Dermis microvascular lymphatic vessel endothelial cell (primary cell): ENCODE measurements around the gene HS6ST2. TPM values are rescaled to one million over a fixed set of nuclear protein-coding genes. Genes with fewer than 3 reads are reported as not detected.
"Not testable (repeated sequence)": the region's sequence is repeated elsewhere in the genome, so short reads cannot be mapped to it uniquely, and the experiment has no call there.

Source experiments
- DNase-seq, 2 donors: peaks; one replicate each; pipeline versions ENCODE4 v3.0.0 to v3.0.0-alpha.2; 2010; ENCODE audit warnings: low read depth in 2 of 2
- total RNA-seq: library from RNA; depleted of rRNA; stranded (reverse); fragments of >200 nt; gene quantifications from 2 replicates; pipeline ENCODE4 v1.2.1, GENCODE V29; 2014

HS6ST2 gene
- total RNA-seq, 1 donor from 2014 or later, result 0.13 TPM

DNA sequence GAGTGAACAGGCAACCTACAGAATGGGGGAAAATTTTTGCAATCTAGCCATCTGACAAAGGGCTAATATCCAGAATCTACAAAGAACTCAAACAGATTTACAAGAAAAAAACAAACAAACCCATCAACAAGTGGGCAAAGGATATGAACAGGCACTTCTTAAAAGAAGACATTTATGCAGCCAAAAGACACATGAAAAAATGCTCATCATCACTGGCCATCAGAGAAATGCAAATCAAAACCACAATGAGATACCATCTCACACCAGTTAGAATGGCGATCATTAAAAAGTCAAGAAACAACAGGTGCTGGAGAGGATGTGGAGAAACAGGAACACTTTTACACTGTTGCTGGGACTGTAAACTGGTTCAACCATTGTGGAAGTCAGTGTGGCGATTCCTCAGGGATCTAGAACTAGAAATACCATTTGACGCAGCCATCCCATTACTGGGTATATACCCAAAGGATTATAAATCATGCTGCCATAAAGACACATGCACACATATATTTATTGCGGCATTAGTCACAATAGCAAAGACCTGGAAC, 13.3 kb downstream of the HS6ST2 start:
- DNase-seq, result not testable (repeated sequence)

DNA sequence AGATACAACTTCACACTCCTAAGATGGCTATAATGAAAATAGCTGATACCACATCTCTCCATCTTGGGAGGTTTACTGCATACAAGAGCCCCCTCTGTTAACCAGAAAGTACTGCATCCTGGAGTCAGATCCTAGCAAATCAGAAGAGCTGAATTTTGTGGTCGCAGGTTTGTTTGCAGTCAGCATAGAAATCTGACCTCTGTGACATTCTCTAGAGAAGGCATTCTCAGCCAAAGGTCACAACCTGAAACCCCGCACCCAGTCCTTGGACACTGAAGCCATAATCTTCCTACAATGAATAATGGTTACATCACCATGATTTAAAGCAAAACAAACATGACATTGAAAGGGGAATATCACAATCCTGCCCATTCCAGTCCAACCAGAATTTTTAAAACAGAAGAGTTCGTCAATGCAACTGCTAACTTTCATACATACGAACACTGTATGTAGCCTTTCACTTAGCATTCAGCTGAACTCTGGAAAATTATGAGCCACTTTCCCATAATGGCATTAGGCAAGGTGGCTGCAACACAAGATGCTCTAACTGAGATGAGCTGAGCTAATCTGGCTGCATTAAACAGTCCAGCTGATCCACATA, 17.6 kb downstream of the HS6ST2 start:
- no peak for DNase-seq

- DNase-seq, result no peak
Measured at GRCh38 chrX:132933170-132933569, 25.3 kb downstream of the HS6ST2 start.

DNA sequence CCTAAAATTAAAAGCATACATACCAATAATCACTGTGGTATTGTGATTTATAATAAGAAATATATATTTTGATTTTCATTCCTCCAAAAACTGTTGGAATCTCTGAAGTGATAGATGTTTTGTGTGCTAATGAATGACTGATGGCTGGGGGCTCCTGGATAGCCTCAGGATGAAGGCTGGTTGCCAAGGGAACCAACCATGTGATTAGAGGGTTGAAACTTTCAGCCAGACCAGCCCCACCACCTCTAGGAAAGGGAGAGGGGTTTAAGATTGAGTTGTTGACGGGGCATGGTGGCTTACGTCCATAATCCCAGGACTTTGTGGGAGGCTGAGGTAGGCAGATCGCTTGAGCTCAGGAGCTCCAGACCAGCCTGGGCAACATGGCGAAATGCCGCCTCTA, 34.0 kb downstream of the HS6ST2 start:
- DNase-seq, result no peak

GRCh38 chrX:132918523-132918922, 39.9 kb downstream of the HS6ST2 start:
- no peak for DNase-seq

DNA sequence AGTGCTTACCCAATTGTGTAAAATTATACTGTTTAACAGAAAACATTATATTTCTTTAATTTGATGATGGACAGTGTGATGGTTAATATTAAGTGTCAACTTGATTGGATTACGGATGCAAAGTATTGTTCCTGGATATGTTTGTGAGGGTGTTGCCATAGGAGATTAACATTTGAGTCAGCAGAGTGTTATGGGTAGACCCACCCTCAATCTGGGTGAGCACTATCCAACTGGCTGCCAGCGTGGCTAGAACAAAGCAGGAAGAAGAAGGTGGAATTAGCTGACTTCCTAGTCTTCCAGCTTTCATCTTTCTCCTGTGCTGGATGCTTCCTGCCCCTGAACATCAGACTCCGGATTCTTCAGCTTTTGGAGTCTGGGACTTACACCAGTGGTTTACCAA, 42.1 kb downstream of the HS6ST2 start:
- no peak for DNase-seq

- no peak for DNase-seq
Measured at GRCh38 chrX:132909643-132910042, 48.8 kb downstream of the HS6ST2 start.

DNA sequence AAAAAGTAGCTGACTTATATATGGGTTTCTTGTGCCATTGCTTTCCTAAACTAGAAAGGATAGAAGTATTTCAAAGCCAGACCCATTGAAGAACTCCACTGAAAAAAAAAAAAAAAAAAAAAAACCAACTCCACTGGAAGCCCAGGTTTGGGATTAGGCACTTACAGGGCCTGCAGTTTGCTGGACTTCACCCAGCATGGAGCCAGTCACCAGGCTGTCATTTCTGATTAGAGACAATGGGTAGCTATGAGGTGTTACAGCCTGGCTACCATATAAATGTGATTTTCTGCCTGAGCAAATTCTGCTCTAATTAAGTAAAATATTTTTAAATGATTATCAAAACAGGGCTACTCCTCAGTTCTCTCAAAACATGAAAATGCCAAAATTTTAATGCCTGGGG, 49.5 kb downstream of the HS6ST2 start:
- DNase-seq, result no peak

DNA sequence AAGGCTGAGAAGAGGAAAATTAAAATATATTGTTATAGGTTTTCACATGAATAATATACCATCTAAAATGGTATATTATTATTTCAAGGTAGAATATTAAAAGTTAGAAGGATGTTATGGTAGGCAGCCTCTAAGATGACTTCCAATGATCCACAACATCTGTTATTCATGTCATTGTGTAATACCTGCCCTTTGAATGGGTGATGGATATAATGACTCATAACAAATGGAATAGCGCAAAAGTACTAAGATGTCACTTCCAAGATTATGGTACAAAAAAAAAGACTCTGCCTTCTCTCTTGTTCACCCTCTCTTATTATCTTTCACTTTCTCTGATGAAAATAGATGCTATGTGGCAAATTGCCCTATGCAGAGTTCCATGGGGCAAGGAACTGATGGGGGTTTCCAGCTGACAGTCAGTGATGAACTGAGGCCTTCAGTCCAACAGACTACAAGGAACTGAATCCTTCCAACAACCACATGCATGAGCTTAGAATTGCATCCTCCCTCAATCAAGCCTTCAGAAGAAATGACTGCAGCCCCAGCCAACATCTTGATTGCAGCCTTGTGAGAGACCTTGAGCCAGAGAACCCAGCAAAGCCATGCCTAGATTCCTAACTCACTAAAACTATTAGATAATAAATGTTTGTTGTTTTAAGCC, 57.7 kb downstream of the HS6ST2 start:
- no peak for DNase-seq

DNA sequence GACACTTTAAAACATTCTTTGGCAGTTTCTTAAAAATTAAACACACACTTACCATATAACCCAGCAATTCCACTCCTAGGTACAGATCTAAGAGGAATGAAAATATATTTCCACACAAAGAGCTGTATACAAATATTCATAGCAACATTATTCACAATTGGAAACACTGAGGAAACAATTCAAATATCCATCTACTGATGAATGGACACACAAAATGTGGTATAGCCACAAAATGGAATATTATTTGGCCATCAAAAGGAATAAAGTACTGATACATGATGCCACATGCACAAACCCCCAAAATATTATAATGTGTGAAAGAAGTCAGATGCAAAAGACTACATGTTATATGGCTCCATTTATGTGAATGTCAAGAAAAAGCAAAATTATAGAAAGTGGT, 70.9 kb downstream of the HS6ST2 start:
- no peak for DNase-seq

- DNase-seq, result no peak
Measured at GRCh38 chrX:132883358-132883915, 75.0 kb downstream of the HS6ST2 start.

GRCh38 chrX:132880753-132881152, 77.7 kb downstream of the HS6ST2 start:
- not testable (repeated sequence) for DNase-seq

DNA sequence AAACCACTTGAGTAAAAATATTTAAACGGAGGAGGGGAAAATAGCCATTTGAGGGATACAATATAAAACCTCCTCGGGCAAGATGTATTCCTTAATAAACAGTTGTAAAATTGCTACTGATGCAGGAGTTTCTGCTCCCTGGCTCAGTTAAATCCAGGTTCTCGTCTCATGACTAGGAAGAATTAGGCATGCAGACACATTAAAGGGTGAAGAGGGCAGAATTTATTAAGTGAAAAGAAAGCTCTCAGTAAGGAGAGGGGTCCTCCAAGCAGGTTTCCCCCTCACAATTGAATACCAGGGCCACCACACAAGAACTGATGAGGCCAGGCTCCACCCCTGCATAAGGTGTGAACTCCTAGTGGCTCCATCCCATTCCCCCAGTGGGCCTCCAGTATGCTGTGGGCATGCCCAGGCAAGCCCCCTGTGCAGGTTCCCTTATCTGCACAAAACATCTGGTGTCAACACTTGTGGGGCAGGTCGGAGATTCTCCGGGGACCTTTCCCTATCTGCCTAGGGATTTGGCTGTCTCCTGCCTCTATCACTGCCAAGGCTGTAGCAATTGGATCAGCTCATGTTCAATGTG, 80.4 kb downstream of the HS6ST2 start:
- DNase-seq, result no peak

DNA sequence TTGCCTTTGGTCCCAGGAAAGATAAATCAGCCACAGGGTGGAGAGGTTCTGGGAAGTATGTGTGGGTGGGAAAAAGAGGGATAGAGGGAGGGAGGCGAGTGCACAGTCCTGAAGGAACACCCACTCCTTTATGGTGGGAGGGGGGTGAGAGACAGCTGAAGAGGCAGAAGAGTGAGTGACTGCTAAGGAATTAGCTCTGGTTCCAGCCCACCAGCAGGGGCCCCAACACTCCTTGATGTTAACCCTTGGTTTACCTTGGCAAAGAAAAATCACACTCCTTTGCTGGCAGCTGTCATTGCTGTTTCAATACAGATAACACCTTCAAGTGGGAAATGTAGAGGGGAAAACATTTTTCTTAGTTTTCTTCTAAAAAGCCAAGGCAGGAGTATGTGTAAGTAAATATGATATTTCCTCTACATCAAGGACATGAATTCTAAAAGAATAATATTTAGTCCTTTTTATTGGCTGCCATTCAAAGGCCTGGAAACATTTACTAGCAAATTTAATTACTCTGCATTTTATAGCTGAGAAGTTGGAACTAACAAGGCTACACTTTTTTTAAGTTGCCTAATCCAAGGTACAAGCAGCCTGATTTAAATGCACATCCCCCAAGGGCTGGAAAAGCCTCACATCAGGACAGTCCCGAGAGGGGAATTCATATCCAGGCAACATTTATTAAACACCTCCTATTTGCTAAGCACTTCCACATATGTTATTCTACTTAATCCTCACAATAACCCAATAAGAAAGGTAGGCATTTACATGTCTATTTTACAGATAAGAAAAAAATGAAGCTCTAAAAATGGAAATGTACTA, 81.7 kb downstream of the HS6ST2 start:
- DNase-seq, result no peak

GRCh38 chrX:132875650-132876522, 82.5 kb downstream of the HS6ST2 start:
- DNase-seq, result no peak

DNA sequence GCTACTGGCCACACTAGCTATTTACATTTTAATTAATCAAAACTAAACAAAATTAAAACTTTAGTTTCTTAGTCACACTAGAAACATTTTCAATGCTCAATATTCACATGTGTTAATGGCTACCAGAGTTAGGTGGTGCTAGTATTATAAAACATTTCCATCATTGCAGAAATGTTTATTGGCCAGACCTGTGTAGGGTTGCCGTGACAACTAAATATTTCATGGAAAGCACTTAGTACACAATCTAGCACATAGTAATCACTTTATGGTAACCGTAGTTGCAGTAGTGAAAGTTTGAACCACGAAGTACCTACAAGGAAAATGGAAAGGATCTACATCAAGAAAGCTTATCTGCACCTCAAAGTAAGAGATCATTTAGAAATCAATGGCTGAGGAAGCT, 95.9 kb downstream of the HS6ST2 start:
- DNase-seq, result no peak

- no peak for DNase-seq
Measured at GRCh38 chrX:132861076-132861475, 97.4 kb downstream of the HS6ST2 start.

- no peak for DNase-seq
Measured at GRCh38 chrX:132860200-132860599, 98.2 kb downstream of the HS6ST2 start.

GRCh38 chrX:132858018-132858417, 100.4 kb downstream of the HS6ST2 start:
- peak in 1 of 2 donors; percentile 25 for DNase-seq

- no peak for DNase-seq
Measured at GRCh38 chrX:132855780-132856341, 102.6 kb downstream of the HS6ST2 start.
